ENCODE data around the gene ELF1.

GRCh38 chr13:41006306-41006705, 12.8 kb downstream of the ELF1 start:
- TF ChIP-seq, protein P1, sequence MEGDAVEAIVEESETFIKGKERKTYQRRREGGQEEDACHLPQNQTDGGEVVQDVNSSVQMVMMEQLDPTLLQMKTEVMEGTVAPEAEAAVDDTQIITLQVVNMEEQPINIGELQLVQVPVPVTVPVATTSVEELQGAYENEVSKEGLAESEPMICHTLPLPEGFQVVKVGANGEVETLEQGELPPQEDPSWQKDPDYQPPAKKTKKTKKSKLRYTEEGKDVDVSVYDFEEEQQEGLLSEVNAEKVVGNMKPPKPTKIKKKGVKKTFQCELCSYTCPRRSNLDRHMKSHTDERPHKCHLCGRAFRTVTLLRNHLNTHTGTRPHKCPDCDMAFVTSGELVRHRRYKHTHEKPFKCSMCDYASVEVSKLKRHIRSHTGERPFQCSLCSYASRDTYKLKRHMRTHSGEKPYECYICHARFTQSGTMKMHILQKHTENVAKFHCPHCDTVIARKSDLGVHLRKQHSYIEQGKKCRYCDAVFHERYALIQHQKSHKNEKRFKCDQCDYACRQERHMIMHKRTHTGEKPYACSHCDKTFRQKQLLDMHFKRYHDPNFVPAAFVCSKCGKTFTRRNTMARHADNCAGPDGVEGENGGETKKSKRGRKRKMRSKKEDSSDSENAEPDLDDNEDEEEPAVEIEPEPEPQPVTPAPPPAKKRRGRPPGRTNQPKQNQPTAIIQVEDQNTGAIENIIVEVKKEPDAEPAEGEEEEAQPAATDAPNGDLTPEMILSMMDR (IDR thresholded peaks at IDR 0.05): no peak
- TF ChIP-seq POLR2A (IDR thresholded peaks at IDR 0.05): no peak
- no peak for TF ChIP-seq POLR2AphosphoS5 (IDR thresholded peaks at IDR 0.05)
